Omental fat pad (tissue), 4 donors: Measurements from ENCODE around the gene MPL. TPM values are rescaled to one million over a fixed set of nuclear protein-coding genes. Genes with fewer than 3 reads are reported as not detected.
"Not testable (repeated sequence)": the region's sequence is repeated elsewhere in the genome, so short reads cannot be mapped to it uniquely, and the experiment has no call there.

Experiments used
- ATAC-seq: fragments of 150-250 bp; one replicate; pipeline ENCODE4 v1.9.1; 2016; ENCODE audit warnings: mild to moderate bottlenecking, moderate library complexity; ENCODE audit not compliant: low FRiP score
- DNase-seq: peaks from one replicate; pipeline ENCODE4 v3.0.0-alpha.2; 2019; ENCODE audit warnings: low spot score
- total RNA-seq, 4 donors: library from RNA; depleted of rRNA; stranded (reverse); fragments of >200 nt; gene quantifications; one replicate each; pipeline ENCODE4 v1.1.0, GENCODE V29; 2016
- TF ChIP-seq, protein P1 (sequence below), 3 donors: fragments of 450-650 bp; IDR thresholded peaks; one replicate each; pipeline ENCODE4 v1.5.1; 2016 to 2017; ENCODE audit warnings: antibody characterized with exemption in 3 of 3, mild to moderate bottlenecking in 3 of 3, moderate library complexity in 2 of 3

The MPL gene
- total RNA-seq, 4 donors from 2014 or later, result 0.36 to 0.44 TPM; not detected in 2

DNA sequence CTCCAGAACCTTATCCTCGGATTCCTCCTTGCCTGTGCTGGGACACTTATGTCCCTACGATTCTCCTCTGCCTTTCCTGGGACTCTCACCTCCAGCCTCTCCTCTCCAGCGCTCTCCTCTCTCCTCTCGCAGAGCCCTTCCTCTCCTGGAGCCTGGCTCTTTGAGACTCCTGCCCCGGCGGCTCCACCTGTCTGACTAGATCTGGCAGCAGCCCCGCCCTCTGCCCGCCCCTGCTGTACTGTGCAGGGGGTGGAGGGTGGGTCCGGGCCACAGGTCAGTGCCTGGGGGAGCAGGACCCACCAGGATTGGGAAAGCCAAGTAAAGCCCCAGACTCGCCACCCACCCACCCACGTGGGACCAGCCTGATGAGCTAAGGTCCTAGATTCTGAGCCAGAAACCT is 28.6 kb downstream of the MPL start:
- DNase-seq (no peak), ATAC-seq (no peak)
- TF ChIP-seq, protein P1, sequence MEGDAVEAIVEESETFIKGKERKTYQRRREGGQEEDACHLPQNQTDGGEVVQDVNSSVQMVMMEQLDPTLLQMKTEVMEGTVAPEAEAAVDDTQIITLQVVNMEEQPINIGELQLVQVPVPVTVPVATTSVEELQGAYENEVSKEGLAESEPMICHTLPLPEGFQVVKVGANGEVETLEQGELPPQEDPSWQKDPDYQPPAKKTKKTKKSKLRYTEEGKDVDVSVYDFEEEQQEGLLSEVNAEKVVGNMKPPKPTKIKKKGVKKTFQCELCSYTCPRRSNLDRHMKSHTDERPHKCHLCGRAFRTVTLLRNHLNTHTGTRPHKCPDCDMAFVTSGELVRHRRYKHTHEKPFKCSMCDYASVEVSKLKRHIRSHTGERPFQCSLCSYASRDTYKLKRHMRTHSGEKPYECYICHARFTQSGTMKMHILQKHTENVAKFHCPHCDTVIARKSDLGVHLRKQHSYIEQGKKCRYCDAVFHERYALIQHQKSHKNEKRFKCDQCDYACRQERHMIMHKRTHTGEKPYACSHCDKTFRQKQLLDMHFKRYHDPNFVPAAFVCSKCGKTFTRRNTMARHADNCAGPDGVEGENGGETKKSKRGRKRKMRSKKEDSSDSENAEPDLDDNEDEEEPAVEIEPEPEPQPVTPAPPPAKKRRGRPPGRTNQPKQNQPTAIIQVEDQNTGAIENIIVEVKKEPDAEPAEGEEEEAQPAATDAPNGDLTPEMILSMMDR (IDR thresholded peaks at IDR 0.05), result no peak

DNA sequence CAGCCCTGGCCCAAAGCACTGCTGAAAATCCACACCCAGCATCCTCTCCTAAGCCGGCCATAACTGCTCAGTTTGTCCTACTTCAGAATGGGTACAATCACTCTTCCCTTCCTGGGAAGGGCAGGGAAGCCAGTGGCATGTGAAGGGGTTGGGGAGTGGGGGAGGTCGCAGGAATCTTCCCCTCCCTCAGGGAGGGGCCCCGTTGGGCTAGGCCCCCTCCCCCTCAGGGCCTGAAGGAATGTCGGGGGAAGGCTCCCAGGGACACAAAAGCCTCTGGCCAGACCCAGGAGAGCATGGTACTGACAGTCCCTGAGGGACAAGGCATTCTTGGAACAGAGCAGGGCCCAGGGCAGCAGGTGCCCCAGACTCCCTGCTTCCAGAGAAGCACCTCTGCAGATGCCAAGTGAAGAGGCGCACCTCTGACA is 29.0 kb downstream of the MPL start:
- TF ChIP-seq, protein P1 (IDR thresholded peaks at IDR 0.05), result no peak
- DNase-seq, result no peak
- ATAC-seq, result no peak

DNA sequence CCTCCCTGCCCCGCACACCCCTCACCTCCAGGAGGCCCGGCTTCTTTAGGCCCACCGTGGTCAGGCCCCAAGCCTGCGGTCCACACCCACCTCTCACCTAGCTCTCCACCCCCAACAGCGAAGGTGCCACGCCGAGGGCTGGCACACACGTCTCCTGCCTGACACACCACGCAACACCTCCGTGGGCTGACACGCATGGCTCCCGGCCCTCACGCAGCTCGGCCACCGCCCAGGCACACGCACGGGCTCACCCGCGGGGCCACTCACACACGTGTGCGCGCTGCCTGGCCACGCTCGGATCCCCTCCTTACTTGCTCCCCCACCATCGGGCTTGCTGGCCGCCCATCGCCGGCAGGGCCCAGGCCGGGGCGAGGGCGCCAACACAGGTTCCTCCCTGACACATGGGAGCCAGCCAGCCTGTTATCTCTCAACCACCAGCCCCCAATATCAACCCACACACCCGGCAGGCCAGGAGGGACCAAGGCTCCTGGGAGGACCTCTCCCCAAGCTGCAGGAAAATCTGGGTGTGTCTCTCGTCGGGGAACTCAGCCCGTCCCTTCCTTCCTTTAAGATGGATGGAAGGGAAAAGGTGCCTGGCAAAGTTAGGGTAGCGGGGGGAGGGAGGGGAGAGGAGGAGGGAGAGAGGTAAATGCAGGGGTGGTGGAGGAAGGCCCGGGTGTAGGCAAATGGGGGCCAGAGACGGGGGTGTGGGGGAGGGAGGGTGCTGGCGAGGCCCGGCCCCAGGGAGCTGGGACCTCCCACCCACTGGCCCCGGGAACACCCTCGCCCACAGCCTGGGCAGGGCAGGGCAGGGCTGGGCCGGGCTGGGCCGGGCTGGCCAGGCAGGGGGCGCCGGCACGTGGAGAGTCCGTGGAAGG is 29.6 kb downstream of the MPL start:
- TF ChIP-seq, protein P1 (IDR thresholded peaks at IDR 0.05), result no peak
- DNase-seq (no peak), ATAC-seq (peak; percentile 87)

DNA sequence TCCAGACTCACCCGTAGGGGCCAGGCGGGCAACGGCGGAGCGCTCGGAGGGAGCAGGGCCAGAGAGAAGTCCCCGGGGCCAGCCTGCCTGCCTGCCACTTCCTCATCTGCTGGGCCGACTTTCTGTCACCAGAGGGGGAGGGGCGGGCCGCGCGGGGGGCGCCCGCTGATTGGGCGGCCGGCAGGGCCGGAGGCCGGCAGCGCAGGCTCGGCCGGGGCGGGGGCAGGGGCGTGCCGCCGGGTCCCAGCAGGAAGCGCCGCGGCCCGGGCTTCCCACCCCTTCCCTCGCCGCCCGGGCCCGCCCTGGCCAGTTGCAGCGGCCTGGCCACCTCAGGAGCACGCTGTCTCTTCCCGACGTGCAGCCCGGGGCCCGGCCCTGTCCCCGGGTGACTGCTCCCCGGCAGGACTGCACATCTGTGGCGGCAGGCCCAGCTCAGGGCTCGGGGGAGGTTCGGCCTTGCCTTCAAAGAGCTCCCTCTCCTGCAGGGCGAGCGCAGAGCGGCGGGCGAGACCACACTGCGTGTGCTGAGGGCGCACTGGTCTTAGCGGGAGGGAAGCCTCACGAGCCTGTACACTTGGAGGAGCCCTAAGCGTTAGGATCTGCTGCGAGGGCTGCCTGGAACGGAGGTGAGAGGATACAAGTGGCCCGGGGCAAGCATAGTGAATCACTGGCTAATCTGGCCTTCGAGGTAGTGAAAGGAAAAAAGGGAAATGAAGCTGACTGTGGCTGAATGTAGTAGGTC is 30.5 kb downstream of the MPL start, which contains the start of gene ELOVL1:
ELOVL1 (minus strand) TSS at position 108 of the 742 bp plus-strand sequence. CDS start 2,402 bp downstream, outside the sequence.
- TF ChIP-seq, protein P1 (IDR thresholded peaks at IDR 0.05), result no peak
- peak; percentile 90 for ATAC-seq
- peak; percentile 70 for DNase-seq

DNA sequence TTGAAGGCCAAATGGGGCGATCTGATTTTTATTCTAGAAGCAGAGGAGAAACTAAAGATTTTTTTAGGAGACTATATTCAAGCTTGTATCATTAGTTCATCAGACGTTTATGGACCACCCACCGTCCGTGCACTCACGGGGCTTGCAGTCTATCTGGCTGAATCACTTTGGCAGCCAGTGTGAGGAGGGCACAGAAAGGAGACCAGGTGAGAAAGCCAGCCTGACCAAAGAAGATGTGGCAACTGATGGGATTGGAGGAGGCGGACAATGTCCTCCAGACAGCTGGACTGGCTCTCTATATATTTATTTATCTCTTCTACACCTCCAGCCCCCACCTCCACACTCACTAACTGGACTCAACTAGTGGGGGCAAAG is 31.0 kb downstream of the MPL start:
- DNase-seq, result no peak
- ATAC-seq, result peak; percentile 5
- TF ChIP-seq, protein P1 (IDR thresholded peaks at IDR 0.05), result no peak

DNA sequence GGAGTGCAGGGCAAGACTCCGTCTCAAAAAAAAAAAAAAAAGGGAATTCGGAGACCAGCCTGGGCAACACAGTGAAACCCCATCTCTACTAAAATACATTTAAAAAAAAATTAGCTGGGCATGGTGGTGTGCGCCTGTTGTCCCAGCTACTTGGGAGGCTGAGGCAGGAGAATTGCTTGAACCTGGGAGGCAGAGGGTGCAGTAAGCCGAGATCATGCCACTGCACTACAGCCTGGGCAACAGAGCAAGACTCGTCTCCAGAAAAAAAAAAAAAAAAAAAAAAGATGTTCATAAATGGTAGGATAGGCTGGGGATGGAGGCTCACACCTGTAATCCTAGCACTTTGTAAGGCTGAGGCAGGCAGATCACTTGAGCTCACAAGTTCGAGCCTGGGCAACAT is 32.2 kb downstream of the MPL start:
- ATAC-seq, DNase-seq: not testable (repeated sequence)

DNA sequence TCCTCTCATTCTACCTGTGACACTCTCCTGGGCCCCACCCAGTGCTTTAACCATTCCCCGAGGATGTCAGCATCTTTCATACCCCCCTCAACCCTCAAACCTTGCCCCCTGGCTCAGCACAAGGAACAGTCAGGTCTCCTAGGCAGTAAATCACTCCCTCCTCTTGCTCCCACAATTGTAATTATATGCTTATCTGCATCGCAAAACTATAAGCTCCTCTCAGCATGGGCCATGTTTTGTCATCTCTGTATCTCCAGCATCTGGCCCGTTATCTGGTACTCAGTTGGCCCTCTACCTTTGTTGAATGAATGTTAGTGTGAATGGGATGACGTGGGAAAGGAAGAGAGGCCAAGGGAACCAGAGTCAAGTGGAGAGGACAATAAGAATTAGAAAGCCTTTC is 32.9 kb downstream of the MPL start:
- no peak for DNase-seq
- ATAC-seq, result no peak
- TF ChIP-seq, protein P1 (IDR thresholded peaks at IDR 0.05), result no peak
